ENCODE measurements around the gene RILPL2.

RILPL2 gene

DNA sequence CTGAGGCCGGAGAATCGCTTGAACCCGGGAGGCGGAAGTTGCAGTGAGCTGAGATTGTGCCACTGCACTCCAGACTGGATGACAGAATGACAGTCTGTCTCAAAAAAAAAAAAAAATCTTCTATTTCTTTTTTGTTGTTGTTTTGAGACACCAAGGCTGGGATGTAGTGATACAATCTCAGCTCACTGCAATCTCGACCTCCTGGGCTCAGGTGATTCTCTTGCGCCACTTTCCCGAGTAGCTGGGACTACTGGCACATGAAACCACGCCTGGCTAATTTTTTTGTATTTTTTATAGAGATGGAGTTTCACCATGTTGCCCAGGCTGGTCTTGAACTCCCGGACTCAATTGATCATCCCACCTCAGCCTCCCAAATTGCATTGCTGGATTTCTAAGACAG, 14.2 kb upstream of the RILPL2 start:
- H3K4me3 ChIP-seq (ENCODE audit: low read depth, low read length): no peak overlapping the region
- no peak for DNase-seq (ENCODE audit: low read depth)
- TF ChIP-seq, protein P1, sequence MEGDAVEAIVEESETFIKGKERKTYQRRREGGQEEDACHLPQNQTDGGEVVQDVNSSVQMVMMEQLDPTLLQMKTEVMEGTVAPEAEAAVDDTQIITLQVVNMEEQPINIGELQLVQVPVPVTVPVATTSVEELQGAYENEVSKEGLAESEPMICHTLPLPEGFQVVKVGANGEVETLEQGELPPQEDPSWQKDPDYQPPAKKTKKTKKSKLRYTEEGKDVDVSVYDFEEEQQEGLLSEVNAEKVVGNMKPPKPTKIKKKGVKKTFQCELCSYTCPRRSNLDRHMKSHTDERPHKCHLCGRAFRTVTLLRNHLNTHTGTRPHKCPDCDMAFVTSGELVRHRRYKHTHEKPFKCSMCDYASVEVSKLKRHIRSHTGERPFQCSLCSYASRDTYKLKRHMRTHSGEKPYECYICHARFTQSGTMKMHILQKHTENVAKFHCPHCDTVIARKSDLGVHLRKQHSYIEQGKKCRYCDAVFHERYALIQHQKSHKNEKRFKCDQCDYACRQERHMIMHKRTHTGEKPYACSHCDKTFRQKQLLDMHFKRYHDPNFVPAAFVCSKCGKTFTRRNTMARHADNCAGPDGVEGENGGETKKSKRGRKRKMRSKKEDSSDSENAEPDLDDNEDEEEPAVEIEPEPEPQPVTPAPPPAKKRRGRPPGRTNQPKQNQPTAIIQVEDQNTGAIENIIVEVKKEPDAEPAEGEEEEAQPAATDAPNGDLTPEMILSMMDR (IDR thresholded peaks at IDR 0.05; ENCODE audit: low read depth, low read length): no peak
- TF ChIP-seq MYC (IDR thresholded peaks at IDR 0.05; ENCODE audit: low read depth, low read length) (no peak), POLR2A (IDR thresholded peaks at IDR 0.05; ENCODE audit: extremely low read depth, insufficient read length) (no peak)
- TF ChIP-seq, protein P2, sequence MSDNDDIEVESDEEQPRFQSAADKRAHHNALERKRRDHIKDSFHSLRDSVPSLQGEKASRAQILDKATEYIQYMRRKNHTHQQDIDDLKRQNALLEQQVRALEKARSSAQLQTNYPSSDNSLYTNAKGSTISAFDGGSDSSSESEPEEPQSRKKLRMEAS (IDR thresholded peaks at IDR 0.05; ENCODE audit: low read depth, low read length): no peak

GRCh38 chr12:123449856-123450255, 13.4 kb upstream of the RILPL2 start:
- DNase-seq (ENCODE audit: low read depth): no peak
- TF ChIP-seq MYC (IDR thresholded peaks at IDR 0.05; ENCODE audit: low read depth, low read length): no peak
- TF ChIP-seq, protein P2 (IDR thresholded peaks at IDR 0.05; ENCODE audit: low read depth, low read length): no peak
- TF ChIP-seq, protein P1 (IDR thresholded peaks at IDR 0.05; ENCODE audit: low read depth, low read length): no peak
- TF ChIP-seq POLR2A (IDR thresholded peaks at IDR 0.05; ENCODE audit: extremely low read depth, insufficient read length): no peak
- no peak overlapping the region for H3K4me3 ChIP-seq (ENCODE audit: low read depth, low read length)

DNA sequence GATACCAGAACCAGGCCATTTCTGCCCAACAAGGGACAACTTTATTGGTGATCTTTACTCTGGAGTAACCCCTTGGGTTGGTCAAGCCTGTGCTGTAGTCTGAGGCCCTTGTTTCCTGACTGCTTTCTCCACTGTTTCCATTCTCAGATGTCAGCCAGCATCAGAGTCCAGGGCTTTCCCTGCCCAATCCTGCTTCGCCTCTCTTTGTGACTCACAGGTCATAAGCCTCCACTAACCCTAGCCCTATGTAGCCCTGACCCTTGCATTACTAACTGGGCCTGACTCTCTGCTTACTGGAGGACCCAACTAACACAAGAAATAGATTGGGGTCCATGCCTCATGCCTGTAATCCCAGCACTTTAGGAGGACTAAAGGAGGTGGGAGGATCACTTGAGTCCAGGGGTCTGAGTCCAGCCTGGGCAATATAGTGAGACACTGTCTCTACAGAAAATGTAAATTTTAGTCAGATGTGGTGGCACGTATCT, 12.8 kb upstream of the RILPL2 start:
- no peak overlapping the region for H3K4me3 ChIP-seq (ENCODE audit: low read depth, low read length)
- no peak for TF ChIP-seq MYC (IDR thresholded peaks at IDR 0.05; ENCODE audit: low read depth, low read length)
- TF ChIP-seq, protein P1 (IDR thresholded peaks at IDR 0.05; ENCODE audit: low read depth, low read length): no peak
- TF ChIP-seq POLR2A (IDR thresholded peaks at IDR 0.05; ENCODE audit: extremely low read depth, insufficient read length): no peak
- TF ChIP-seq, protein P2 (IDR thresholded peaks at IDR 0.05; ENCODE audit: low read depth, low read length): no peak
- peak; percentile 65 for DNase-seq (ENCODE audit: low read depth)

- TF ChIP-seq POLR2A (IDR thresholded peaks at IDR 0.05; ENCODE audit: extremely low read depth, insufficient read length) (no peak), MYC (IDR thresholded peaks at IDR 0.05; ENCODE audit: low read depth, low read length) (no peak)
- TF ChIP-seq, protein P1 (IDR thresholded peaks at IDR 0.05; ENCODE audit: low read depth, low read length): no peak
- TF ChIP-seq, protein P2 (IDR thresholded peaks at IDR 0.05; ENCODE audit: low read depth, low read length): no peak
- H3K4me3 ChIP-seq (ENCODE audit: low read depth, low read length): no peak overlapping the region
- DNase-seq (ENCODE audit: low read depth): no peak
Measured at GRCh38 chr12:123446333-123446713, 9.8 kb upstream of the RILPL2 start.

- DNase-seq (ENCODE audit: low read depth): no peak
- no peak overlapping the region for H3K4me3 ChIP-seq (ENCODE audit: low read depth, low read length)
Measured at GRCh38 chr12:123445388-123446332, 9.2 kb upstream of the RILPL2 start.

More at GRCh38 chr12:123445388-123446332, 9.2 kb upstream of the RILPL2 start:
- TF ChIP-seq, protein P2 (IDR thresholded peaks at IDR 0.05; ENCODE audit: low read depth, low read length): no peak
- TF ChIP-seq, protein P1 (IDR thresholded peaks at IDR 0.05; ENCODE audit: low read depth, low read length): no peak
- TF ChIP-seq MYC (IDR thresholded peaks at IDR 0.05; ENCODE audit: low read depth, low read length): no peak
- no peak for TF ChIP-seq POLR2A (IDR thresholded peaks at IDR 0.05; ENCODE audit: extremely low read depth, insufficient read length)

Data from NB4 (cell line).